Activated T-cell treated with anti-CD3 and anti-CD28 coated beads, Interleukin-2, amount 50 U/mL, for 4 hours (primary cell): ENCODE results near the gene RNF223. TPM values are rescaled to one million over a fixed set of nuclear protein-coding genes. Genes with fewer than 3 reads are reported as not detected.
A peak's percentile ranks its signal among the peaks of the same experiment; 100 is the strongest.

ENCODE experiments used
- ATAC-seq, 2 donors: fragments of 200-7000 bp; cut with Tn5 transposase; one replicate each; pipeline ENCODE4 v1.10.0; 2021
- DNase-seq: peaks from one replicate; pipeline ENCODE4 v3.0.0-alpha.2; 2020
- H3K27me3 Mint-ChIP-seq: one replicate; pipeline ENCODE4 v1.8.0; 2021; ENCODE audit warnings: low read depth, mixed read lengths
- H3K36me3 Mint-ChIP-seq: one replicate; pipeline ENCODE4 v1.8.0; 2022; ENCODE audit warnings: mixed read lengths; ENCODE audit not compliant: insufficient read depth
- H3K4me1 Mint-ChIP-seq: one replicate; pipeline ENCODE4 v1.8.0; 2021; ENCODE audit warnings: low read depth, mixed read lengths
- H3K4me3 Mint-ChIP-seq: one replicate; pipeline ENCODE4 v1.8.0; 2021; ENCODE audit warnings: mild to moderate bottlenecking, moderate library complexity, mixed read lengths
- H3K9me3 Mint-ChIP-seq: one replicate; pipeline ENCODE4 v1.8.0; 2021; ENCODE audit warnings: mixed read lengths
- total RNA-seq, 3 donors: library from RNA; stranded (reverse); gene quantifications; one replicate each; pipeline ENCODE4 v1.2.1, GENCODE V29; 2021

Gene RNF223
- total RNA-seq, 3 donors from 2014 or later = 0.16 TPM; not detected in 2

DNA sequence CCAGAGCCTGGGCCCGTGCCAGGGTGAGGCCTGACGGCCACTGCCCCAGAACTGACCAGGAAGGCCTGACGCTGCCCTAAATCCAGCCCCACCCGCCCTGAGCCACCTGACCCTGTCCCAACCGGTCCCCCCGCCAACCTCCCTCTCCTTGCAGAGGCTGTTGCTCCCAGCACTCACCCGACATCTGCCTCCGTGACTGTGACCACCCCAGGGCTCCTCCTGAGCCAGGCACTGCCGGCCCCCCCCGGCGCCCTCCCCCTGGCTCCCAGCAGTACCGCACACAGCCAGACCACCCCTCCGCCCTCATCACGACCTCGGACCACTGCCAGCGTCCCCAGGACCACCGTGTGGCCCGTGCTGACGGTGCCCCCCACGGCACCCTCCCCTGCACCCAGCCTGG is 27.9 kb downstream of the RNF223 start:
- H3K9me3 Mint-ChIP-seq = no peaks in the 10 kb centered on the region
- DNase-seq (no peak), ATAC-seq (no peak)
- no peak overlapping the region for H3K4me3 Mint-ChIP-seq
- no peaks in the 10 kb centered on the region for H3K27me3 Mint-ChIP-seq
- H3K4me1 Mint-ChIP-seq = no peaks in the 10 kb centered on the region
- H3K36me3 Mint-ChIP-seq = no peaks in the 10 kb centered on the region

DNA sequence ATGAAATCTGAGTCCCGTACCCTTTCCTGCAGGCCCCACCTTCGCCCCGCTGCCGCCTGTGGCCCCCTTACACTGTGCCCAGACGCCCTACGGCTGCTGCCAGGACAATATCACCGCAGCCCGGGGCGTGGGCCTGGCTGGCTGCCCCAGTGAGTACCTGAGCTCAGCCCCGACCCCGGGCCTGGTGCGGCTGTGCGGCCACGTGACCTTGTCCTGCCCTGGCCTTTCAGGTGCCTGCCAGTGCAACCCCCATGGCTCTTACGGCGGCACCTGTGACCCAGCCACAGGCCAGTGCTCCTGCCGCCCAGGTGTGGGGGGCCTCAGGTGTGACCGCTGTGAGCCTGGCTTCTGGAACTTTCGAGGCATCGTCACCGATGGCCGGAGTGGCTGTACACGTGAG is 29.0 kb downstream of the RNF223 start:
- H3K4me1 Mint-ChIP-seq = peaks cover under 1% of the 10 kb centered on the region
- DNase-seq (no peak), ATAC-seq (no peak)
- H3K27me3 Mint-ChIP-seq = no peaks in the 10 kb centered on the region
- H3K36me3 Mint-ChIP-seq = no peaks in the 10 kb centered on the region
- H3K9me3 Mint-ChIP-seq = no peaks in the 10 kb centered on the region
- H3K4me3 Mint-ChIP-seq = no peak overlapping the region

DNA sequence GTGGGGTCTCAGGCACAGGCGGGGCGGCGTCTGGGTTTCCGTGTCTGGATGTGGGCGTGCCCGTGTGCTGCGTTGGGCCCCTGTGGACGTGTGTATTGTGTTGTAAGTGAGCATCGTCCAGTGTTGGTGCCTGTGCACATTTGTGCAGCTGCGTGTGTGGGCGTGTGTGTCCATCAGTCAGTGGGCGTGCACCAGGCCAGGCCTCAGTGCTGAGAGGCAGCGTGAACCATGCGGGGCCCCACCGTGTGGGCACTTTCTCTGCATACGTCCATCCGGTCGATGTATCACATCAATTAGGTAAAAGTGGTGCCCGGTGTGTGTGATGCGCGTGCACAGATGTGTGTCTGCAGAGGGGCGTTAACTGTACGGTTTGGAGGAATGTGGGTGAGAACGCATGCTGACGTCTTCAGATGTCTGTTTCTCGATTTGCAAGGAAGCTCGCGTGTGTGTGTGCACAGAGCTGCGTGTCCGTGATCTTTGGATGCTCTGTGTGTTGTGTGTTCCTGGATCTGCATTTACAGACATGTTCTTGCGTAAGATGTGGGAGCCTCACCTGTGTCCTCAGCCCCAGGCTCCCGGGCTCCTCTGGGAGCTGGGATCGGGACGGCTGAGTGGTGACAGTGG is 29.5 kb downstream of the RNF223 start:
- no peak for ATAC-seq
- Mint-ChIP-seq H3K4me1 (peaks cover 5% of the 10 kb centered on the region), H3K9me3 (no peaks in the 10 kb centered on the region), H3K36me3 (no peaks in the 10 kb centered on the region), H3K27me3 (peaks cover 2% of the 10 kb centered on the region), H3K4me3 (no peak overlapping the region)
- no peak for DNase-seq

DNA sequence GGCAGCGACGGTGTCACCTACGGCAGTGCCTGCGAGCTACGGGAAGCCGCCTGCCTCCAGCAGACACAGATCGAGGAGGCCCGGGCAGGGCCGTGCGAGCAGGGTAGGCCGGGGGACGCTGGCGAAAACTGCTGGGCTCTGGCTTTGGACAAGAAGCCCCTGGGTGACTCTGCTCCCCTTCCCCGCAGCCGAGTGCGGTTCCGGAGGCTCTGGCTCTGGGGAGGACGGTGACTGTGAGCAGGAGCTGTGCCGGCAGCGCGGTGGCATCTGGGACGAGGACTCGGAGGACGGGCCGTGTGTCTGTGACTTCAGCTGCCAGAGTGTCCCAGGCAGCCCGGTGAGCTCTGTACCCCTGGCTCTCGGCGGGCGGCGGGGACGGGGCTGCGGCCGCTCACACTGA is 30.2 kb downstream of the RNF223 start:
- no peak overlapping the region for H3K4me3 Mint-ChIP-seq
- peaks cover 11% of the 10 kb centered on the region for H3K4me1 Mint-ChIP-seq
- H3K9me3 Mint-ChIP-seq = no peaks in the 10 kb centered on the region
- no peaks in the 10 kb centered on the region for H3K36me3 Mint-ChIP-seq
- ATAC-seq = no peak
- peaks cover 7% of the 10 kb centered on the region for H3K27me3 Mint-ChIP-seq
- no peak for DNase-seq

DNA sequence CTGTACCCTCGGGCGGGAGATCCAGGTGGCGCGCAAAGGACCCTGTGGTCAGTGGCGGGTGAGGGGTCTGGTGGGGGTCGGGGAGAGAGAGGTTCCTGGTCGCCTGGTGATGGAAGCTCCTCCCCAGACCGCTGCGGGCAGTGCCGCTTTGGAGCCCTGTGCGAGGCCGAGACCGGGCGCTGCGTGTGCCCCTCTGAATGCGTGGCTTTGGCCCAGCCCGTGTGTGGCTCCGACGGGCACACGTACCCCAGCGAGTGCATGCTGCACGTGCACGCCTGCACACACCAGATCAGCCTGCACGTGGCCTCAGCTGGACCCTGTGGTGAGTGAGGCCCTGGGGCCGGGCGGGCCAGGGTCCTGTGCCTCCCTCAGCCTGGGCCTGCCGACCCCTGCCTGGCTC is 30.7 kb downstream of the RNF223 start:
- H3K27me3 Mint-ChIP-seq = peaks cover 12% of the 10 kb centered on the region
- no peak for DNase-seq
- peaks cover 16% of the 10 kb centered on the region for H3K4me1 Mint-ChIP-seq
- no peak overlapping the region for H3K4me3 Mint-ChIP-seq
- ATAC-seq = no peak
- H3K9me3 Mint-ChIP-seq = no peaks in the 10 kb centered on the region
- H3K36me3 Mint-ChIP-seq = no peaks in the 10 kb centered on the region

DNA sequence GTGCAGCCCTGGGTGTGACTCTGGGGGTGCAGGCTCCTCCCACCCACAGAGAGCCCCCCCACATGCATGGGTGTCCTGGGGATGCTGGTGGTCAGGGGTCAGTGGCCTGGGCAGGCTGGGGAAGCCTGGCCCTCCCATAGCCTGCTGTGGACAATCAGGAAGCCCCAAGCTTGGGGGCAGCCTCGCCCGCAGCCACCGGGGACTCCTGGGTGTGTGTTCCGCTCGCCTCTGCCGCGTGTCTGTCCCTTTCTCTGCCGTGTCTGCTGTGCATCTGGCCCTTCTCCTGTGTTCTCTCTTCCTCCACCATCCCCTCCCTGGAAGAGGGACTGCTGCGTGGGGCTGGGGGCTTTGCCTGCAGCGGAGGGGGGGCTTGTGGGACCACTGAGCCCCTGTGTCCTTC is 31.3 kb downstream of the RNF223 start:
- H3K9me3 Mint-ChIP-seq = no peaks in the 10 kb centered on the region

DNA sequence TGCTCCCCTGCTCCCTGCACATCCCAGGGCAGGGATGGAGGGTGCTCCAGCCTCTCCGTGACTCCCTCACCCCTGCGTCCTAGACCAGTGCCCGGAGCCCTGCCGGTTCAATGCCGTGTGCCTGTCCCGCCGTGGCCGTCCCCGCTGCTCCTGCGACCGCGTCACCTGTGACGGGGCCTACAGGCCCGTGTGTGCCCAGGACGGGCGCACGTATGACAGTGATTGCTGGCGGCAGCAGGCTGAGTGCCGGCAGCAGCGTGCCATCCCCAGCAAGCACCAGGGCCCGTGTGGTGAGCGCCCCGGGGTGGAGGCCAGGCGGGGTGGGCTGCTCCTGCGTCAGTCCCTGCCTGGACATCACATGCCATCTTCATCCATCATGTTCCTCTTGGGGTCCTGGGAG is 32.2 kb downstream of the RNF223 start:
- peaks cover 15% of the 10 kb centered on the region for H3K27me3 Mint-ChIP-seq
- H3K4me1 Mint-ChIP-seq = peaks cover 16% of the 10 kb centered on the region
- no peaks in the 10 kb centered on the region for H3K9me3 Mint-ChIP-seq
- no peaks in the 10 kb centered on the region for H3K36me3 Mint-ChIP-seq
- ATAC-seq (no peak), DNase-seq (no peak)
- no peak overlapping the region for H3K4me3 Mint-ChIP-seq

More for the DNA sequence above, 31.3 kb downstream of the RNF223 start:
- Mint-ChIP-seq H3K27me3 (peaks cover 15% of the 10 kb centered on the region), H3K36me3 (no peaks in the 10 kb centered on the region), H3K4me1 (peaks cover 16% of the 10 kb centered on the region), H3K4me3 (no peak overlapping the region)
- ATAC-seq = no peak
- DNase-seq = no peak

DNA sequence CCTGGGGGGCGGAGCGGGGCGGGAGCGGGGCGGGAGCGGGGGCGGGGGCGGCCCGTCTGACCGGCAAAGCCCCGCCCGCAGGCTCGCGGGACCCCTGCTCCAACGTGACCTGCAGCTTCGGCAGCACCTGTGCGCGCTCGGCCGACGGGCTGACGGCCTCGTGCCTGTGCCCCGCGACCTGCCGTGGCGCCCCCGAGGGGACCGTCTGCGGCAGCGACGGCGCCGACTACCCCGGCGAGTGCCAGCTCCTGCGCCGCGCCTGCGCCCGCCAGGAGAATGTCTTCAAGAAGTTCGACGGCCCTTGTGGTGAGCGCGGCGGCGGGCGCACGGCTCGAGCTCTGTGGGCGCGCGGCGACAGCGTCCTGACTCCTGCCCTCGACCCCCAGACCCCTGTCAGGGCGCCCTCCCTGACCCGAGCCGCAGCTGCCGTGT is 33.0 kb downstream of the RNF223 start:
- Mint-ChIP-seq H3K9me3 (no peaks in the 10 kb centered on the region), H3K36me3 (no peaks in the 10 kb centered on the region), H3K4me1 (peaks cover 16% of the 10 kb centered on the region), H3K27me3 (peaks cover 20% of the 10 kb centered on the region), H3K4me3 (no peak overlapping the region)
- ATAC-seq (peak; percentile 5 to 11), DNase-seq (no peak)

DNA sequence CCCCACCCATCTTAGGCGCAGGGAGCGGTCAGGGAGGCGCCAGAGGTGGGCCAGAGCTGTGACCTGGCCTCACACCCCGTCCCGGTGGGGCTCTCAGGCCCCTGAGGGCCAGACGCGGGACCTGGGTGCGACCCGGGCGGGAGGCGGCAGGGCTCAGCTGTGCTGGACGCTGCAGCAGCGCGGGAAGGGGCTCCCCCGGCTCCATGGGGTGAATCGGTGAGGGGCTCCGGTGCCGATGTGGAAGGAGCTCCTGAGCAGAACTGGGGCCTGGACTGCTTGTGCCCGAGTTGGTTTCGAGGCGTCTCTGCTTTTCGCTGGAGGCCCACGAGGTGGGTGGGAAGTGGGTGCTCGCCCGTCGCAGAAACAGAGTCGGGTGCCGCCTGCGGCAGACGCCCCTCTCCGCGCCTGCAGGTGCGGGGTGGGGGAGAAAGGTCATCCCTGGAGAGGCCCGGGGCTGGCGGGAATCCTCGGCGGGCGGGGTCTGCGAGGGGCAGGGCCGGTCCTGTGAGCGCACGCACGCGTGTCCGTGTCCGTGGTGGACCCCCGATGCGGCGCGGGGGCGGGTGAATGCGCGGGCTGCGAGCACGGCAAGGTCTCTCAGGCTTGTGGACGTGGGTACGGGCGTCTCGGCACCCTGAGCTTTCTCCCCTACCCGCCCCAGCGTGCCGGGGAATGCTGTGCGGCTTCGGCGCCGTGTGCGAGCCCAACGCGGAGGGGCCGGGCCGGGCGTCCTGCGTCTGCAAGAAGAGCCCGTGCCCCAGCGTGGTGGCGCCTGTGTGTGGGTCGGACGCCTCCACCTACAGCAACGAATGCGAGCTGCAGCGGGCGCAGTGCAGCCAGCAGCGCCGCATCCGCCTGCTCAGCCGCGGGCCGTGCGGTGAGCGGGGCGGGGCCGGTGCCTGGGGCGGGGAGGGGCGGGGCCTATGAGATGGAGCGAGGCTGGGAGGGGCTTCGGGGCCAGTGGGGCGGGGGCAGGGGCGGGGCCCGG is 33.8 kb downstream of the RNF223 start:
- peak; percentile 82 to 89 for ATAC-seq
- Mint-ChIP-seq H3K4me1 (peaks cover 16% of the 10 kb centered on the region), H3K27me3 (peaks cover 24% of the 10 kb centered on the region), H3K9me3 (no peaks in the 10 kb centered on the region), H3K4me3 (peak overlapping the region; percentile 39), H3K36me3 (no peaks in the 10 kb centered on the region)
- peak; percentile 73 for DNase-seq

DNA sequence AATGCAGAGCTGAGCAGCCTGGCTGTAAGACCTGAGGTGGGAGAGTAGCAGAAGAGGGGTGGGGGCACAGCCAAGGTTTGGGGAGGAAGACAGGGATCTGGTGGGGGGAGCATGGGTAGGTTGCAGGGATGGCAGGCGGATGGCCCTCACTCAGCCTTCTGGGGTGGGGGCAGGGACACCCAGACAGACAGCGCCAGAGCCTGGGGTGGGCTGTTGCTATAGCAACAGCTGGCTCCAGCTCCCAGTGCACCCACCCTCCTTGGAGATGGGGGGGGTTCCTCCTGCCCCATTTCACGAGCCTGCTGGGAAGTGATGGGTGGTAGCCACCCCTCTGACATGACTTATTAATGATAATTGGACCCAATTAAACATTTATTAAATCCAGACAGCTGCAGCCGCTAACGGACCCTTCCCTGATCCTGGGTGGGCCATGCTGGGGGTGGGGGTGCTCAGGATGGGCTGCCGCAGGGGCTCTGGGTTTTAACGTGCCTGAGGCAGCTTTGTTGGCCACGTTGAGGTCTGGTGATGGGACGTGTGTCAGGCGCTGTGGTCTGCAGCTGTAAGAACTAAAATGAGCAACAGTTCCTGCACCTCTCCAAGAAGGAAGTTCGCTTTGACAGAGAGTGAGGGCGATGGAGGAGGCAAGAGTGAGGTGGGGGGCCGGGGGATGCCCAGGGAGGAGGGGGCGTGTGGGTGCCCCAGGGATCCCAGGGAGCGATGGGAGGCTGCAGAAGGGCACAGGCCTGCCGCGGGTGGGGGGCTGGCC is 34.8 kb downstream of the RNF223 start:
- Mint-ChIP-seq H3K9me3 (no peaks in the 10 kb centered on the region), H3K4me1 (peaks cover 16% of the 10 kb centered on the region), H3K27me3 (peaks cover 28% of the 10 kb centered on the region), H3K36me3 (no peaks in the 10 kb centered on the region), H3K4me3 (peak overlapping the region; percentile 39)
- ATAC-seq (peak in 1 of 2 donors; percentile 54), DNase-seq (no peak)

DNA sequence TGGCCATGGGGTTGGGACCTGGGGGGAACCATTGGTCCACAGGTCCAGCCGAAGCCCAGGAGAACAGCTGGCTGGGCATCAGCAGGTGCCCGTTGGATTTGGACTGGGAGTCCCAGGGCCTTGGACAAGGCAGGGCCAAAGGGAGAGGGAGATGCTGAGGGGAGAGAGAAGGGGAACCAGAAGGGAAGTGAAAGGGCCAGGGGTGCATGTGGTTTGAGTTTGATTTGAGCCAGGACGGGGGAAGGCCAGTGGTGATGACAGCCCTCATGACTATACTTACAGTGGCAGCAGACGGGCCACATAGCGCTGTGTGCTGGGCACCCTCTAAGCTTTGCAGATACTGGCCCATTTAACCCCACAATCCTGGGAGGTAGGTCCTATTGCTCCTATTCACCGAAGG is 35.4 kb downstream of the RNF223 start:
- Mint-ChIP-seq H3K27me3 (peaks cover 28% of the 10 kb centered on the region), H3K9me3 (no peaks in the 10 kb centered on the region), H3K4me3 (peak overlapping the region; percentile 12), H3K4me1 (peaks cover 16% of the 10 kb centered on the region), H3K36me3 (no peaks in the 10 kb centered on the region)
- ATAC-seq (no peak), DNase-seq (no peak)

DNA sequence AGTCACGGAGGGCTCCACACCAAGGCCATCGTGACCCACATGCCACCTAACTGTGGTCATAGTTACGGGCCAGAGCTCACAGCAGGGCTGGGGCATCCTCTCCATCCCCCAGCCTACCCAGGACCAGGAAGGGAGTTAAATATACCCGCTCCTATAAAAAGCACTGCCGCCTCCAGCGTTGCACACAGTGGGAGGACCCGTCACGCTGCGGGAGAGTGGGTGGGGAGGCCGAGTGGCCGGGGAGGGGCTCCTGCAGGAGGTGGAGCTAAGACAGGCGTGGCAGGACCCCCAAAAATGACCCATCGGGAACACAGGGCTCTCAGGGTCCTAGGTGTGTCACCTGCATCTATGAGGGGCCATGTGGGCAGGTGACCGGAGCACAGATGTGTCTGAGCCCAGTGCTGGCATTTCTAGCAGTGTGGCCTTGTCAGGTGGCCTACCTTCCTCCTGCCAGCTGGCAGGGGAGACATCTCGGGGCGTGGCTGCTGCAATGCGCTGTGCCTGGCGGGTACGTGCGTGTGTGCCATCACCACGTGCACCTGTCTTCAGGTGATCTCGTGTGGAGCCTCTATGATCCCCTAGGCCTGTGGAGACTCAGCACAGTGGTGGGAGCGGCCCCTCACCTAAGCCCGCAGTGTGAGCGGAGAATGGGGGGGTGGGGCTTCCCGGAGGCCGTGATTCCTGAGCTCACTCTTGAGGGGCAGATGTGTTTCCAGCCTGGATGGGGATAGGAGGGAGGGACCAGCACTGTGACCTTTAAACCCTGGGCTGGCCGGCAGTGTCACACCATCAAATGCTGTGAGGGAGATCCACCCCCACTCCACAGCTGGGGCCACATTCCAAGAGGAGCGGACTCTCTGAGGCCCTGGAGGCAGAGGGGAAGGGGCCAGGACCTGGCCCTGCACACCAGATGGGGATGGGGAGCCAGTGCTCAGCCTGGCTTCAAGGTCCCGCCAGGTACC is 36.5 kb downstream of the RNF223 start:
- DNase-seq (no peak), ATAC-seq (no peak)
- Mint-ChIP-seq H3K4me1 (peaks cover 17% of the 10 kb centered on the region), H3K4me3 (no peak overlapping the region), H3K36me3 (no peaks in the 10 kb centered on the region), H3K9me3 (no peaks in the 10 kb centered on the region), H3K27me3 (peaks cover 28% of the 10 kb centered on the region)

DNA sequence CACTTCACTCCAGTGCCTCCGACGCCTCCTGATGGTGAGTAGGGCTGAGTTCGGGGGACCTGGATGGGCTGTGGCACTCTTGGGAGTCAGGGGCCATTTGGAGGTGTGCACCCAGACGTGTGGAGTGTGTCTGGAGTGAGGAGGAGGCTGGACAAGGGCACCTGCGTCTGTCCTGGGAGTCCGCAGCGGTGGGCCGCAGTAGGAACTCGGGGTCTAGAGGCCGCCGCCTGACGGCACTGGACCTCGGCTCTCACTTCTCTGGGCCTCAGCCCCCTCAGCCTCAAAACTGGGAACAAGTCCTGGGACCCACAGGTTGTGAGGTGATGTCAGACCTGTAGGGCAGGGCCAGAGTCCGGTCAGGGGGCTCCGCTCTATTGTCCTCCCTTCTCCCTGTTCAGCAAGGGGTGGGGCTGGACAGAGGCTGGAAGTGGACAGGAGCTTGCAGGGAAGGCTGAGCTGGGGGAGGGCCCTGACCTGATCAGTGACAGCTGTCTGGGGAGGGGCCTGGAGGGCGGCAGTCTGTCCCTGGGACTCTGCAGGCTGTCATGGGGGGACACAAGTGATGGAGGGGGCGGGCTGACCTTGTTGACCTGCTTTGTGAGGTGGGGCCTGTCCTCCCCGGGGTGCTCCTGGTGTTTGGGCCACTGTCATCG is 38.7 kb downstream of the RNF223 start:
- Mint-ChIP-seq H3K9me3 (no peaks in the 10 kb centered on the region), H3K36me3 (no peaks in the 10 kb centered on the region), H3K27me3 (peaks cover 39% of the 10 kb centered on the region), H3K4me3 (no peak overlapping the region), H3K4me1 (peaks cover 24% of the 10 kb centered on the region)
- no peak for ATAC-seq
- DNase-seq = no peak
